Transverse colon (tissue), 3 donors: ENCODE results near the gene LIPK.

Source experiments
- POLR2A ChIP-seq: fragments of 450-650 bp; IDR thresholded peaks from one replicate; pipeline ENCODE4 v1.6.1; 2016; ENCODE audit warnings: antibody characterized with exemption, mild to moderate bottlenecking, moderate library complexity
- POLR2AphosphoS5 ChIP-seq, 3 donors: sonication (generic); formaldehyde crosslinking; IDR thresholded peaks; one replicate each; pipeline ENCODE4 v1.6.1; 2016; ENCODE audit warnings: antibody characterized with exemption in 3 of 3

DNA sequence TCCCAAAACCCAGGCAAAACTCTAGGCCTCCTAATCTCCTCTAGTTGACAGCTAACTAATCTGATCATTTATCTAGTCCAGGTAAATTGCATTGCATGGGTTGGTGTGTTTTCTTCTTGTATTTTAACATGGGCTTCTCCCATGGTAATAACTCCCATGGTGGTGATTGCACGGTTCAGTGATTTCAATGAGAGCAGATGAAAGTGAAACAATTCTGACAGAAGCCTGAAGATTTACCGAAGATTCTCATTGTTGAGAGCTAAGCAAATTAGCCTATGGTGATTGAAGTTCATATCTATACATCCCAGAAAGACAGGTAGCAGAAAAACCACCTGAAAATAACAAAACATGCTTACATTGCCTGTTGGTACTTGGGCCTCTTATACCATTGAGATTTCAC is 27.2 kb downstream of the LIPK start:
- TF ChIP-seq POLR2A (no peak), POLR2AphosphoS5 (IDR thresholded peaks at IDR 0.05) (no peak)
